LNCAP (cell line): ENCODE data around the gene HECTD2.
A peak's percentile ranks its signal among the peaks of the same experiment; 100 is the strongest.

Experiments used
- TF ChIP-seq, protein P1 (sequence below): fragments of 450-650 bp; IDR thresholded peaks from 2 replicates; pipeline ENCODE4 v1.5.1; 2017; ENCODE audit warnings: mild to moderate bottlenecking

The HECTD2 gene

GRCh38 chr10:91550021-91550420 is 139.9 kb downstream of the HECTD2 start:
- TF ChIP-seq, protein P1, sequence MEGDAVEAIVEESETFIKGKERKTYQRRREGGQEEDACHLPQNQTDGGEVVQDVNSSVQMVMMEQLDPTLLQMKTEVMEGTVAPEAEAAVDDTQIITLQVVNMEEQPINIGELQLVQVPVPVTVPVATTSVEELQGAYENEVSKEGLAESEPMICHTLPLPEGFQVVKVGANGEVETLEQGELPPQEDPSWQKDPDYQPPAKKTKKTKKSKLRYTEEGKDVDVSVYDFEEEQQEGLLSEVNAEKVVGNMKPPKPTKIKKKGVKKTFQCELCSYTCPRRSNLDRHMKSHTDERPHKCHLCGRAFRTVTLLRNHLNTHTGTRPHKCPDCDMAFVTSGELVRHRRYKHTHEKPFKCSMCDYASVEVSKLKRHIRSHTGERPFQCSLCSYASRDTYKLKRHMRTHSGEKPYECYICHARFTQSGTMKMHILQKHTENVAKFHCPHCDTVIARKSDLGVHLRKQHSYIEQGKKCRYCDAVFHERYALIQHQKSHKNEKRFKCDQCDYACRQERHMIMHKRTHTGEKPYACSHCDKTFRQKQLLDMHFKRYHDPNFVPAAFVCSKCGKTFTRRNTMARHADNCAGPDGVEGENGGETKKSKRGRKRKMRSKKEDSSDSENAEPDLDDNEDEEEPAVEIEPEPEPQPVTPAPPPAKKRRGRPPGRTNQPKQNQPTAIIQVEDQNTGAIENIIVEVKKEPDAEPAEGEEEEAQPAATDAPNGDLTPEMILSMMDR = no peak

GRCh38 chr10:91551856-91552255 is 141.7 kb downstream of the HECTD2 start:
- TF ChIP-seq, protein P1 = peak; percentile 71

- TF ChIP-seq, protein P1 = peak; percentile 27; the same call in 1 of the 2 replicates
These were observed 142.3 kb downstream of the HECTD2 start for GRCh38 chr10:91552274-91553095.

DNA sequence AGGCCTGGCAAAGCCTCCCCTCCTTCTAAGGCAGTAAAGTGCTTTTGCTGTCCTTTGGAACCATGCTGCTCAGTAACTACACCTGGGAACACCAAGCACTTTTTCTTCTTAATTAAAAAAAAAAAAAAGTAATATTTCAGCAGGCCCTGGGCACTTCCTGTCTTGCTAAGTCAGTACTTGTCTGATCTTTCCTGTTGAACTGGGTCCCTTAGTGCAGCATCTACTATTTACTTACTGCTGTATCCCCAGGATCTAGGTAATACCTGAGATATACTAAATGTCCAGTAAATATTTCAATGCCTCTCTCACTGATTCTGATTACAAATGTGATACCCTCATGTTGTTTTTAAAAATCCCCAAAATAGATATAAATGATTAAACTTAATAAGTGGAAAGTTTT is 145.3 kb downstream of the HECTD2 start:
- TF ChIP-seq, protein P1 = no peak

DNA sequence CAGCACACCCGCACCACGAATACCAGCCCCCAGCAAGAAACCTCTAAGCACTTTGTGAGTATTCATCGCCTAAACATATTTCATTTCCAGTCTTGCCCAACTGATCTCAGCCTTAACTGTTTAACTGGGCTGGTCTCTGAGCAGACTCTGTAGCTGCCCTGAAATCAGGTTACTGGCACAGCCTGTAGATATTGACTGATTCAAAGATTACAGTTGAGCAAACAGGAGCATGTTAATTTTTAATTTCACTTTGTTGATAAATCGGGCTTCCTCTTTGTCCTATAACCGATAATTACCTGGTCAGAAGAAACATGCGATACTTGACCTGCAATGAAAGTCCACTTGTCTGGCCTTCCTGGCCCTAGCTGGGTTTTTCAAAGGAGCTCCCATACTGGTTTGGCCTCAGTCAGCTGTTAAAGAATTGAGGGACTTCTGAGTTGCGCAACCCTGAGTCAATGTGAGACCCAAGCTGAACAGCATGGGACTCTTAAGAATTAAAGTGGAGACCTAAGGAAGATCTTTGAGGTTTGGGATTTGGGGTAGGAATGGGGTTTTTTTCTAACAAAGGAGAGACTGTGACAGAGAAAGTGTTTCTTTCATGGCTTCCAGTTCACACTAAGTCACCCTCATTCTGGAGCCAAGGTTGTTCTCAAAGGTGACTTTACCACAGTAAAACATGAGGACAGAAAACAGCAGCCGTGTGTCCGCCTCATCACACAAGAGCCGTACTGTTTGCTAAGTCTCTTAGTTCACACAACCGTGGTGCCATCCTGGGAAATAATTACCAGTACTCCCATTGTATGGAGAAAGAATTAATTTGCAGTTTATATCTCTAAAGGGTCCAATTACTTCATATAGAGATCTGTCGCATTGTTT is 146.8 kb downstream of the HECTD2 start:
- TF ChIP-seq, protein P1 = no peak

DNA sequence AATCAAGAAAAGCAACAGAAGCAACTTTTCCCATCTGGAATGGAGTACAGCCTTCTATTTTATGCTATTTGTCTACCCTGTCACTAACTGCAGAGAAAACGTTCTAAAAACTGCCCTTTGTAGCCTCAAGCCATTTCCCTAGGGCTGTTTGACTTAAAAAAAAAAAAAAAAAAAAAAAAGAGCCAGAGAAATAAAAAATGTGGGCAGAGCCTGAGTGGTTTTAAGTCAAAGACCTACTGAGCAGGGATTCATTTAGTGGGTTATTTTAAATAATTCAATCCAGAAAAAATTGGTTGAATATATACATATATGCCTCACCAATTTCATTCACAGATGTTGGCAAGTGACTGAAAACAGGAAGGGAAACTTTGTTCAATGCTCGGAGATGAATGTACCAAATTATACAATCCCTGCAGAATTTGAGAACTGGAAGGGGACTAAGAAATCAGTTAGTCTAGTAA is 147.5 kb downstream of the HECTD2 start:
- TF ChIP-seq, protein P1 = no peak

DNA sequence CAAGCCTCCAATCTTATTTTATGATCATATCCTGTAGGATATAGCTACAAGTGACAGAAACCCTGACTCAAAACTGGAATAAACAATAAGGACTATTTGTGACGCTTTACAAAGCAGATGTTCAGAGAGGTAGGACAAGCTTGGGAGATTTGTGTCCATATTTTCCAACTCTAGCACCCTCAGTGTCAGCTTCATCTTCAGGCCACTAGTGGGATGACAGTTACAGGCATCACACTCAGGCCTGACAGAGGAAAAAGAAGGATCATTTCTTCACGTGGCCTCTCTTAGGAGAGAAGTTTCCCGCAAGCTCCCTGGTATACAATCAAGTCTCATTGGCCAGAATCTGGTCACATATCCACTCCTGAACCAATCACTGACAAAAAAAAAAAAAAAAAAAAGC is 148.3 kb downstream of the HECTD2 start:
- TF ChIP-seq, protein P1 = no peak
